Ovary (tissue), 9 donors: ENCODE results near the gene ENPP4. TPM values are rescaled to one million over a fixed set of nuclear protein-coding genes. Genes with fewer than 3 reads are reported as not detected.

Experiments used
- DNase-seq, 5 donors: peaks; one replicate each; pipeline ENCODE4 v3.0.0-alpha.2; 2019 to 2020
- H3K27ac ChIP-seq, 2 donors: fragments of 200-600 bp; one replicate each; pipeline versions ENCODE4 v1.5.1 to v1.8.0; 2019 to 2022
- H3K27me3 ChIP-seq: fragments of 200-600 bp; one replicate; pipeline ENCODE4 v1.8.0; 2022
- H3K36me3 ChIP-seq: fragments of 200-600 bp; sonication (generic); one replicate; pipeline ENCODE4 v1.5.1; 2019
- H3K4me1 ChIP-seq: one replicate; pipeline ENCODE4 v1.8.1; 2013; ENCODE audit warnings: mild to moderate bottlenecking, moderate library complexity; ENCODE audit not compliant: insufficient read depth
- H3K4me3 ChIP-seq: fragments of 200-600 bp; sonication (generic); one replicate; pipeline ENCODE4 v1.5.1; 2017
- H3K9me3 ChIP-seq, 2 donors: fragments of 200-600 bp in 1 of 2; sonication (generic) in 1 of 2; one replicate each; pipeline versions ENCODE4 v1.5.1 to v1.8.1; 2013 to 2019; ENCODE audit warnings: mild to moderate bottlenecking in 1 of 2, moderate library complexity in 1 of 2
- CTCF ChIP-seq, 3 donors: fragments of 450-650 bp in 2 of 3; fragments of 200-600 bp in 1 of 3; IDR thresholded peaks; one replicate each; pipeline versions ENCODE4 v1.5.1 to v1.8.0; 2016 to 2022; ENCODE audit warnings: antibody characterized with exemption in 3 of 3, mild to moderate bottlenecking in 1 of 3
- EP300 ChIP-seq: sonication (generic); formaldehyde crosslinking; IDR thresholded peaks from one replicate; pipeline ENCODE4 v1.6.1; 2017; ENCODE audit warnings: antibody characterized with exemption
- POLR2A ChIP-seq: fragments of 450-650 bp; IDR thresholded peaks from one replicate; pipeline ENCODE4 v1.6.1; 2017; ENCODE audit warnings: antibody characterized with exemption, mild to moderate bottlenecking, moderate library complexity
- WGBS, 3 donors: extraction: QIAGEN DNeasy Blood & Tissue Kit in 1 of 3; methylation state at CpG; one replicate each; pipeline versions ENCODE4 v1.1.5 to v1.1.7; 2013 to 2017; 5-methylcytosine and 5-hydroxymethylcytosine counted together
- intact Hi-C, 4 donors: fragments of 100-400 bp; cut with DNase I; formaldehyde crosslinking; loops; one replicate each; pipeline versions ENCODE4 v1.11.0 to v1.15.1; 2022 to 2023
- polyA plus RNA-seq, 2 donors: library from polyadenylated mRNA; stranded (reverse); fragments of 200-250 nt in 1 of 2; fragments of 350-450 nt in 1 of 2; fragmentation: Illumina TruSeq in 1 of 2; extraction: RNeasy Lipid Tissue Mini Kit (QIAGEN cat#74804) in 1 of 2; gene quantifications; one replicate each; pipeline ENCODE4 v1.2.3, GENCODE V29; 2013 to 2014
- total RNA-seq, 7 donors: library from RNA; depleted of rRNA in 2 of 7; stranded (reverse); fragments of >200 nt in 2 of 7; fragmentation: NEBNext Ultra II Directional in 3 of 7; extraction: Animal tissue kit (Norgen Biotek cat#: 25700) in 3 of 7; gene quantifications; one replicate each; pipeline versions ENCODE4 v1.1.0 to v1.2.4, GENCODE V29; 2016 to 2023
- donor health status: DM: no; HTN: no; CAD: no; lungs with moderate emphysema.
- donor health status: DM: no; HTN: no; CAD: no.
- donor health status: Bipolar disorder and iron deficiency.
- donor health status: DM: yes; HTN: yes; CAD: no.
- donor health status: DM: no; HTN: no; CAD: no.
- donor health status: DM: yes; HTN: yes; CAD: no.

The ENPP4 gene
- total and polyA plus RNA-seq, 9 donors, result 1.9 to 11.3 (median 3.7) TPM

GRCh38 chr6:46099952-46100351, 29.8 kb upstream of the ENPP4 start:
- Histone ChIP-seq H3K4me1 (no peaks in the 10 kb centered on the region), H3K36me3 (no peaks in the 10 kb centered on the region), H3K4me3 (no peak overlapping the region), H3K27me3 (no peaks in the 10 kb centered on the region), H3K9me3 (no peaks in the 10 kb centered on the region), H3K27ac (no peak overlapping the region)
- intact Hi-C loops, result loop anchor here in 1 of 4 donors (10.0 kb wide), 1 partner anchor 315 kb away; no protein-coding TSS in a partner anchor
- WGBS, 3 donors, result 59 to 71% (median 66%) methylated on average over 3 of the region's 3 CpGs
- DNase-seq, result no peak
- no peak for TF ChIP-seq CTCF (IDR thresholded peaks at IDR 0.05)
- no peak for TF ChIP-seq EP300
- no peak for TF ChIP-seq POLR2A

- no peak for DNase-seq
- intact Hi-C loops, result no loop called here
- no peak overlapping the region for H3K27ac ChIP-seq
- H3K4me1 ChIP-seq, result no peaks in the 10 kb centered on the region
- WGBS, 3 donors, result 89 to 92% (median 92%) methylated on average over 3 of the region's 3 CpGs
- H3K4me3 ChIP-seq, result no peak overlapping the region
- H3K27me3 ChIP-seq, result no peaks in the 10 kb centered on the region
- no peak for TF ChIP-seq EP300
- TF ChIP-seq CTCF (IDR thresholded peaks at IDR 0.05), result no peak
- TF ChIP-seq POLR2A, result no peak
- H3K36me3 ChIP-seq, result no peaks in the 10 kb centered on the region
- peaks cover 0 to under 1% of the 10 kb centered on the region in 2 donors for H3K9me3 ChIP-seq
Observed at GRCh38 chr6:46102123-46102522, 27.7 kb upstream of the ENPP4 start.

GRCh38 chr6:46103441-46104115, 26.2 kb upstream of the ENPP4 start:
- DNase-seq, result no peak
- Histone ChIP-seq H3K27me3 (no peaks in the 10 kb centered on the region), H3K27ac (no peak overlapping the region), H3K9me3 (peaks cover 0 to 3% of the 10 kb centered on the region in 2 donors), H3K4me3 (no peak overlapping the region), H3K36me3 (no peaks in the 10 kb centered on the region), H3K4me1 (no peaks in the 10 kb centered on the region)
- intact Hi-C loops, result no loop called here
- TF ChIP-seq EP300, result no peak
- TF ChIP-seq CTCF (IDR thresholded peaks at IDR 0.05), result no peak
- TF ChIP-seq POLR2A, result no peak

GRCh38 chr6:46104209-46104608, 25.6 kb upstream of the ENPP4 start:
- no peak for TF ChIP-seq EP300
- TF ChIP-seq POLR2A, result no peak
- Histone ChIP-seq H3K4me3 (no peak overlapping the region), H3K27me3 (no peaks in the 10 kb centered on the region), H3K36me3 (no peaks in the 10 kb centered on the region), H3K9me3 (peaks cover 0 to 3% of the 10 kb centered on the region in 2 donors), H3K27ac (no peak overlapping the region), H3K4me1 (no peaks in the 10 kb centered on the region)
- WGBS, 3 donors, result 68 to 93% (median 92%) methylated on average over 3 of the region's 3 CpGs
- DNase-seq, result no peak
- intact Hi-C loops, result no loop called here

GRCh38 chr6:46105568-46105967, 24.2 kb upstream of the ENPP4 start:
- TF ChIP-seq EP300 (no peak), CTCF (IDR thresholded peaks at IDR 0.05) (no peak), POLR2A (no peak)
- H3K36me3 ChIP-seq, result no peaks in the 10 kb centered on the region
- H3K9me3 ChIP-seq, result peaks cover 0 to 3% of the 10 kb centered on the region in 2 donors
- no peaks in the 10 kb centered on the region for H3K4me1 ChIP-seq
- intact Hi-C loops, result no loop called here
- 5 to 92% (median 41%) methylated on average over 1 of the region's 1 CpG for WGBS, 3 donors
- no peaks in the 10 kb centered on the region for H3K27me3 ChIP-seq
- H3K4me3 ChIP-seq, result no peak overlapping the region
- no peak overlapping the region for H3K27ac ChIP-seq
- no peak for DNase-seq
